Measurements from ENCODE around the gene ALAS1.

- TF ChIP-seq REST (IDR thresholded peaks at IDR 0.05; ENCODE audit: insufficient read depth in 1 of 2, low read depth in 2 of 2, low read length in 2 of 2) = no peak
- TF ChIP-seq POLR2AphosphoS5 (IDR thresholded peaks at IDR 0.05; ENCODE audit: low read depth, low read length) = no peak
- no peak for TF ChIP-seq SIN3A (IDR thresholded peaks at IDR 0.05; ENCODE audit: borderline replicate concordance, insufficient read depth, low read length)
Measured at GRCh38 chr3:52222319-52223221, 24.6 kb downstream of the ALAS1 start.

Data from PFSK-1 (cell line).